ENCODE measurements around the gene CEP250.
"Not testable (repeated sequence)": the region's sequence is repeated elsewhere in the genome, so short reads cannot be mapped to it uniquely, and the experiment has no call there.

Gene CEP250

DNA sequence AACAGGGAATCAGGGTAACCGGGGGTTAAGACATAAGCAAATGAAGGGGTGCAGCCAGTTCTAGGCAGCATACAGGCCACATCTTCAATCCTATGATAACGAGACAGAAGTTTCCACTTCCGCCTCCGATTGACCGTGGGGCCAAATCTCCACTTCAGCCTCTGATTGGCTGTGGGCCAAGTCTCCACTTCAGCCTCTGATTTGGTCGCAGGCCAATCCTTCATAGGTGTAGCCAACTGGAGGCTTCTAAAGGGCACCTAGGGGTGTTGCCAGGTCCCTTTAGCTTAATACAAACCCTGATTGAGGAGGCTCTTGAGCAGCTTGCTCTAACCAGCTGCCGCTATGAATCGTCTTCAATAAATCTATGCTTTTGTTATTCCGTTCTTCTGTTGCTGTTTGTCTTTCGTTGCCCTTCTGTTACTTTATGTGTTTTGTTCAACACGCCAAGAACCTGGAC, 84.4 kb downstream of the CEP250 start:
- DNase-seq = no peak

DNA sequence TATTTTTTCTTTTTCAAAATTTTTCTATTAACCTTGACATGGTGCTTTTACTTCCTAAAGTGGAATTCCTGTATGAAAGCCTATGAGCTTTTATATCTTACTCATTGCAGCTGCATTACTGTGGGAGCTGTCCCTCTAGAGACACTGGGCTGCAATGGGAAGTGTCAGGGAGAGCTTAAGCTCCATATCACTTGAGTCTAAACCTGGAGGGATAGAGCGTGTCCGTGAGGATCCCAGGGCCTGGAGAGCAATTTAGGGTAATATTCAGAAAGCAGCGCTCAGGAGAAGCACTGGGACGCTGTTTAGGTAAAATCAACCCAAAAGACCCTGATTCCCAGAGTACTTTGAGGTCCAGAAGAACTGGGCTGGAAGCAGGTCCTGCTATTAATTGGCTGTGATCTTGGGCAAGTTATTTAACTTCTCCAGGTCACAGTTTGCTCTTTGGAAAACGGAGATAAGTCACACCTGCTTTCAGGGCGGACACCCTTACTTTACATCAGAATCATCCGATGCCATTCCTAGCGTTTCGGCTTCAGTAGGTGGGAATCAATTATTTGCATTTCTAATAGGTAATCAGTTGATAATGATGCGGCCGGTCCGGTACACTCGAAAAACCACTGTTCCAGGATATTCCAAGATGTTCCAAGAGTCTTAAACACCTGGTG, 85.9 kb downstream of the CEP250 start:
- DNase-seq = no peak

DNA sequence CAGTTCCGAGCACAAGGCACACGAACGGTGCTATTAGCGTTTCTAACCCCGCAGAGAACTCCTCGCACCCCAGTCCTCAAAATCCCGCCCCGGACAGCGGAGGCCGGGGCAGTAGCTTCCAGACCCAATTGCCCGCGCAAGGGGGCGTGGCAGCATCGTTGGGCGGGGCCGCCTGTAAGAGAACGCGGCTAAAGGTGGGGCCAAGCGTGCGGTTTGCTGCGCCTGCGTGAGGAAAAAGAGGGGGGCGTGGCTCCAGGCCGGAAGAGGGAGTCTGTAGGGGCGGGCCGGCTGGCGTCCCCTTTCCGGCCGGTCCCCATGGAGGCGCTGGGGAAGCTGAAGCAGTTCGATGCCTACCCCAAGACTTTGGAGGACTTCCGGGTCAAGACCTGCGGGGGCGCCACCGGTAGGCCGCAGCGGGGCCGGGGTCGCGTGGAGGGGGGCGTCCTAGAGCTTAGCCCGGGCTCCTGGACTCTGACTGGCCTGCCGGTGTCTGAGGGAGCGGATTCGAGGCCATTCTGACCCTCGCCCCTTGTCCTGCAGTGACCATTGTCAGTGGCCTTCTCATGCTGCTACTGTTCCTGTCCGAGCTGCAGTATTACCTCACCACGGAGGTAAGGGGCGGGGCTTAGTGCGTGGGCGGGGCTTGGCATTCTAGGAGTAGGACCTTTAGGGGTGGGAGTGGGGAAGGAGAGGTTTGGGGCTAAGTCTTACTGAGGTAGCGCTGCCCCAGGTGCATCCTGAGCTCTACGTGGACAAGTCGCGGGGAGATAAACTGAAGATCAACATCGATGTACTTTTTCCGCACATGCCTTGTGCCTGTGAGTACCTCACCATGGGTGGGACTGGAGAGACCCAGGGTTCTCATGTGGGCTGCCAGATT, 86.6 kb downstream of the CEP250 start, which contains the start of gene ERGIC3:
Gene ERGIC3 (plus strand): TSS at position 296 of the 880 bp plus-strand sequence. CDS start 20 bp downstream, at position 316.
- peak; percentile 97 to 98 for DNase-seq

DNA sequence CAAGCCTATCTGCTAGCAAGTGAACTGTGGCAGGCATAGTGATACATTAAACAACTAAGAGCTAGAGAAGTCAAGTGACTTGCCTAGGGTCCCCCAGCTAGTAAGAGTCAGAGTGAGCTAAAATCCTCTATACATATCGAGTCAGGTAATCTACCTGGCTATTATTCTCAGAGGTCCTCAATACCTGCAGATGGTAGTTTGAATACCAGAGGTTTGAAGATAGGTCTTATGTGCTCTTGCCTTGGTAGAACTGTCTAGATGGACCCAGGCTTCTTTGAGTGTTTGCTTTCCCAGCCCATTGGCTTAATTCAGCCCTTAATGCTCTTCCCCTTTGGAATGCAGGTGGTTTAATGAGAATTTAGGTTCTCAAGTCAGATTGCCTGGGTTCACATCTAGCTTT, 87.6 kb downstream of the CEP250 start:
- DNase-seq = no peak

DNA sequence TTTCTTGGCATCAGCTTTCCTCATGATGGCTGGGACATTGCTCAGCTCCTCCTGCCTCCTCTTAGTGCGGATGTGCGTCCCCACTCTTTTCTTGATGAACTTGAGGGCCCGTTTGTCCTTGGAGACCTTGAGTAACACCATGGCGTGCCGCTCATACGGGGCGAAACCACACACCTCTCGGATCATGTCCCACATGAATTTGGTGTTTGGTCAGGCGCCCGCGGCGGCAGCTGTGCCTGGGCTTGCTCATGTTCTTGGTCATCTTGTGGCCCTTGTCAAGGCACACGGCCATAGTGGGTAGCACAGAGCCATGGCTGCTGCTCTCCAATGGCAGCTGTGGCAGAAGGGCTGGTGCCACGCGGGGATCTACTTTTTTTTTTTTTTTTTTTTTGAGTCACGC, 89.0 kb downstream of the CEP250 start:
- no peak for DNase-seq

DNA sequence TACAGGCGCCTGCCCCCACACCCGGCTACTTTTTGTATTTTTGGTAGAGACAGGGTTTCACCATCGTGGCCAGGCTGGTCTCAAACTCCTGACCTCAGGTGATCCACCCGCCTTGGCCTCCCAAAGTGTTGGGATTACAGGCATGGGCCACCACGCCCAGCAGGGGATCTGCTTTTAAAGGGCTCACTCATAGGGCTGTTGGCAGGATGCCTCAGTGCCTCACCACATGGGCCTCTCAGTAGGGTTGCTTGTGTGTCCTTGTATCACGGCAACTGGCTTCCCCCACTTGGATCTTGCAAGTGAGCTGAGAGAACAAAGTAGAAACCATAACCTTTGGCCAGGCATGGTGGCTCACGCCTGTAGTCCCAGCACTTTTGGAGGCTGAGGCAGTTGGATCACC, 89.5 kb downstream of the CEP250 start:
- not testable (repeated sequence) for DNase-seq

DNA sequence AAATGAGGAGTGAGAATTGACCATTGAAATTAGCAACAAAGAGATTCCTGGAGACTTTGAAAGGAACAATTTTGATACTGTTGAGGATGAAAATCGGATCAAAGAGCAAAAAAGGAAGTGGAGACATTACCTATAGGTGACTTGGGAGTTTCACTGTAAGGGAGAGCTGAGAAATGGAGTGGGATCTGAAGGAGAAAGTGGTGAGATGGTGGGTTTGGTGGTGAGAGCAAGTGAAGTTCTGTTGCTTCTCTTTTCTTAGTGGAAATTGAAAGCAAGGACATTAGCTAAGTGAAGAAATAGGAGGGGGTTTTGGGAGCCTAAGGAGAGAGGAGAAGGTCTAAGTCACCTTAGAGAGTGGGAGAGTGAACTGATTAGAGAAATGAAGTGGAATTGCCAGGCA, 90.7 kb downstream of the CEP250 start:
- no peak for DNase-seq

DNA sequence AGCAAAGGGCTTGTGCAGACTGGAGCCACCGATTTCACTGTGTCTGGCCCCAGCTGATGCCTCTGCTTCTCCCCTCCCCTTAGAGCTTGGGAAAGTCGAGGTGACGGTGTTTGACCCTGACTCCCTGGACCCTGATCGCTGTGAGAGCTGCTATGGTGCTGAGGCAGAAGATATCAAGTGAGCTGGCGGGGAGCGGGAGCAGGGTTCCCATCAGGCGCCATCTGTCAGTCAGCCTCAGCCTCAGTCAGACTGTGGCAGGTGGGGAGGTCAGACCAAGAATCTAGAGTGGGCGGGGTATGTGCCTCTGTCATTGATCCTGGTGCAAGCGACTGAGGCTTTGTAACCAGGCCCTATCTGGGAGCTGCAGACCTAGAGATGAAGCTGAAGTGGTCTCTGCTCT, 91.9 kb downstream of the CEP250 start:
- DNase-seq = no peak

DNA sequence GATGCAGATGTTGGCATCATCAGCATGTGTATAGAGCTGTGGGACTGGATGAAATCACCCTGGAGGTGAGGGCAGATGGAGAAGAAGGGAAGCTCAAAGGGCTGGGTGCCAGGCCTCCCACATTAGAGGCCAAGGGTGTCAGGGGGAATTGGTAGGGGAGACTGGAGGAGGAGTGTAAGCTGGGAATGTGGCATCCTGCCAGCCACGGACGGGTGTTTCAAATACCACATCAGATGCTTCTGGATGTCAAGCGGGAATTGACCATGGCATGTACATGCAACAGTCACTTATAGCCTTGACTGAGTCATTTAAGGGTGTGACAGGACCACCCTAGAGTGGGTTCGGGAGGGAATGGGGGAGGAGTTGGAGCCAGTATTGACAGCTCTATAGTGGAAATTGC, 96.1 kb downstream of the CEP250 start:
- DNase-seq = no peak

DNA sequence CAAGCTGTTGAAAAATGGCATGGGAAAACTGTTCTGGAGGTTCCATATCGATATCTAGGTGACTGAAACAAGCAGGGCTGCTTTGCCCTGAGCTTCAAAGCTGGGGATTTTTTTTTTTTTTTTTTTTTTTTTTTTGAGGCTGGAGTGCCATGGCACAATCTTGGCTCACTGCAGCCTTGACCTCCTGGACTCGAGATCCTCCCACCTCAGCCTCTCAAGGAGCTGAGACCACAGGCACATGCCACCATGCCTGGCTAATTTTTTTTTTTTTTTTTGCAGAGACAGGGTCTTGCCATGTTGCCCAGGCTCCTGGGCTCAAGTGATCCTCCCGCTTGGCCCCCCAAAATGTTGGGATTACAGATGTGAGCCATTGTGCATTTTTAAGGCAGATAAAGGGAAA, 97.5 kb downstream of the CEP250 start:
- DNase-seq = no peak

DNA sequence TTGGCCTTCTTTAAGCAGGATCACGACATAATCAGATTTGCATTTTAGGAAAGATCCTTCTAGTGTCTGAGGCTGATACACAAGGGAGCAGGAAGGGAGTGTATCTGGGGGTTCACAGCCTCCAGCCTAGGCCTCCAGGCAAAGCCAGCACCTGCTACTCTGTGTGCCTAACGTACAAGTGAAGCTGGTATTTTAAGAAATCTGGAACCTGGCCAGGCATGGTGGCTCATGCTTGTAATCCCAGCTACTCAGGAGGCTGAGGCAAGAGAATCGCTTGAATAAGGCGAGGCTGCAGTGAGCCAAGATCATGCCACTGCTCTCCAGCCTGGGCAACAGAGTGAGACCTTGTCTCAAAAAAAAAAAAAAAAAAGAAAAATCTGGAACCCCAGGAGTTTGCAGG, 100.1 kb downstream of the CEP250 start:
- DNase-seq = not testable (repeated sequence)

DNA sequence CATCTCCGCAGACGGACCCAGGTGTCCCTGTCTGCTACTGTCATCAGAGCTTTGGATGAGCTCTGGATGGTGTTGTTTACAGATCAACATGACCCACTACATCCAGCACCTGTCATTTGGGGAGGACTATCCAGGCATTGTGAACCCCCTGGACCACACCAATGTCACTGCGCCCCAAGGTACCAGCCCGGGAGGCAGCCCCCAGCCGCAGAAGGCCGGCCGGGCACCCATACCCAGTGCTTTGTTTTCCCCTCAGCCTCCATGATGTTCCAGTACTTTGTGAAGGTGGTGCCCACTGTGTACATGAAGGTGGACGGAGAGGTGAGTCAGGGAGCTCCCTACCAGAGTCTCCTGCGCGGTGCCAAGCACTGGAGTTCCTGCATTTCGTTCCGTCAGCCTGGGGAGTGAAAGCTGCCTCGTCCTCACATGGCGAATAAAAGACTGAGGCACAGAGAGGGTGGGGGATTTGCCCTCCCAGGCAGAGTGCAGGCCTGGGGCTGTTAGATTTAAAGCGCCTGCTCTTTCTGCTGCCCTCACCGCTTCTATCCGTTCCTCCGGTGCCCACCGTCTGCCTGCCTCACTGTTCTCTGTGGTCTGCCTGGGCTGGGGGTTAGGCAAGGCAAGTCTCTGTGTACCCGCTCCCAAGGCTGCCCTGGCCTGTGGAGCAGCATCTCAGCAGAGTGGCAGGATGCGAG, 100.7 kb downstream of the CEP250 start:
- DNase-seq = no peak

DNA sequence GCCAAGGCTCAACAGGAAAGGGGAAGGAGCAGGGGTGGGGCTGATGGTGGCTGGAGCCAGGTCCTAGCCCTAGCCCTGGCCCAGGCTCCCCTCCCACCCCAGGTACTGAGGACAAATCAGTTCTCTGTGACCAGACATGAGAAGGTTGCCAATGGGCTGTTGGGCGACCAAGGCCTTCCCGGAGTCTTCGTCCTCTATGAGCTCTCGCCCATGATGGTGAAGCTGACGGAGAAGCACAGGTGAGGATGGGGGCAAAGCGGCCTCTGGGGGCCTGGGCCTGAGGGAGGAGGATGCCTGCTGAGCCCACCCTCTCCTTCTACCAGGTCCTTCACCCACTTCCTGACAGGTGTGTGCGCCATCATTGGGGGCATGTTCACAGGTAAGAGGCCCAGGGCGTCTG, 101.5 kb downstream of the CEP250 start:
- no peak for DNase-seq

DNA sequence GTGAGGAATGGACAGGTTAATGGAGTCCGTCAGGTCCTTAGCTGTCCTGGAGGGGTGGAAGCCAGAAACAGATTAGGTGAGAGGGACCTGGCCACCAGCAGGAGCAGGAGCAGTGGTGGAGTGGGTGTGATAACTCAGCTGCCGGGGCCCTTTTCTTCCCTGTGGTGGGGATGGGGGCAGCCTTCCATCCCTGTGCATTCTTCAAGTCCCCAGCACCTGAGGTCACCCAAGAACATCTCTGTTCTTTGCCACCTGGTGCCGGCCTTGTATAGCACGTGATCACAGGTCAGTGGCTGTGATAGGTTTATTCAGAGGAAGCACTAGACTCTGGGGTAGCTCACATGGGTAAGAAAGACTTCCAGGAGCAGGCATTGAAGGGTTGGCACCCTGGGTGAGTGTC, 103.1 kb downstream of the CEP250 start:
- no peak for DNase-seq

DNA sequence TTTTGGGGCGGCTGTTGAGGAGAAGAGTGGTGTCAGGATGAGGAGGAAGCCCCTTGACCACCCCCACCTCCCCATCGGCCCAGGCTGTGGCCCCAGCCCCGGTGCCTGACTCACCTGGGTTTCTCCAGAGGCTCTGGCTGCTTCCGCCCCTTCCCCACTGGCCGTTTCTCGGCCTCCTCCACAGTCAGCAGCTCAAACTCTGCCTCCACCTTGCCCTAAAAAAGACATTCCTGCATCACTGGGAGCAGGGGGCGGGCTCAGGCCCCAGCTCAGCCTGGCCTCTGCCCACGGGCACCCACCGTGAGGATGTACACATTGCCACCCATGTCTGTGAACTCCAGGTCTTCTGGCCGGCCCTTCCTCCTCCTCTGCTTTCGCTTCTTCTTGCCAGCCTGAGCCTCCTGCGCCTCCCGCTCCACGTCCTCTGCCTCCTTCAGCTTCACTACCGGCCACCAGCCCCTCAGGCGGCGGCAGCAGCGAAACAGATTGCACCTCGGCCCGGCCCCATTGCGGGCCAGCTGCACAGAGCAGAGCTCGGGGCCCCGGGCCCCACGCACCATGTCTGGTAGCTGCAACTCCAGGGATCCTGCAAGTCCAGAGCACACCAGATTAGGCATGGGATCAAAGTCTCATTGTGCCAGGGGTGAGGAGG, 103.8 kb downstream of the CEP250 start:
- no peak for DNase-seq

DNA sequence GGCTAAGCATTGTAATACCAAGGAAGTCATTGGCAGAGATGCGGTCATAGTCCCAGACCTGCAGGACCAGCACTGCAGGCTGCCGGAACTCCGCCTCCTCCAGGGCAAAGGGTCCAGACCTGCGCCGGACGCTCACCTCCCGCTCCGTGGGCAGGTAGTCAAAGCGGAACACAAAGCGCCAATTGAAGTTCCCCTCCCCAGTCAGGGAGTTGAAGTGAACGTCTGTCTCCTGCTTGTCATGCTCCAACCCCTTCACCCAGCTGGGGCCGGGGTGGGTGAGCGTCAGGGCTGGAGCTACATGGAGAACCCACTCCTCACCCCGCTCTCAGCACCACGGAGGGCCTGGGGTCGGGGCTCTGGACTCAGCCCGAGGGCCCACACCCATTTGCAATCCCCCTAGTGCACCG, 104.7 kb downstream of the CEP250 start:
- no peak for DNase-seq

DNA sequence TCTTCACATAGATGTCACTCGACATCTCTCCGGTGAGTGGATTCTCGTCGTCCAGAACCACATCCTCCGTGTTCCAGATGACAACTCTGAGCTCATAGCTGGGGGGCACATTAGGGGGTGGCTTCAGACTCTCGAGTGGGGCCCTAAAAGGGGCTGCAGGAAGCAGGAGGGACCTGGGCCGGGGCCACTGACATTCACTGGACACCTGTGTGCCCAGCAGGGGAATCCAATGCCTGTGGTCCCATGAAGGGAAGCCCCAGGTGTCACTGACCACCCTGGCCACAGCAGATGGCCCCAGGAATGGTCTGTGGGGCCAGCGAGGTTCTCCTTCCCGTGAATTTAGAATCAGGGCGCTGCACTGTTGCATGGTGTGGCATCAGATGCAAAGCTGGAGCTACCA, 105.1 kb downstream of the CEP250 start:
- no peak for DNase-seq

DNA sequence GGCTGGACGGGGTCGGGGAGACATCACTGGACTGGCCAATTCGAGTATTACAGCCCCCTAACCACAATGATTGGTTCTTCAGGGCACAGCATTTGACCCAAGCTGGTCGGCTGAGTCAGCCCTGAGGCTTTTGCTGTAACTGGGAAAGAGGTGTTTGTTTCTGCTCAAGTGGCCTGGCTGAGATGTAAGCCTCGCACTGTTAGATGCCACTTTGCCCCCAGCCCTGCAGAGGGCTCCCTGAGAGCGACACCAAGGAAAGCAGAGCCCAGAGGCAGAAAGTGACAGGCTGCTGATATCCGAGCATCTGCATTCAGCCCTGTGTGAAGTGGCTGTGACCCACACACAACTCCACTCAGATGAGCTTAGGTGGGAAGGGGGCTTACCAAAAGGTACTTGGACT, 105.9 kb downstream of the CEP250 start:
- DNase-seq = no peak

DNA sequence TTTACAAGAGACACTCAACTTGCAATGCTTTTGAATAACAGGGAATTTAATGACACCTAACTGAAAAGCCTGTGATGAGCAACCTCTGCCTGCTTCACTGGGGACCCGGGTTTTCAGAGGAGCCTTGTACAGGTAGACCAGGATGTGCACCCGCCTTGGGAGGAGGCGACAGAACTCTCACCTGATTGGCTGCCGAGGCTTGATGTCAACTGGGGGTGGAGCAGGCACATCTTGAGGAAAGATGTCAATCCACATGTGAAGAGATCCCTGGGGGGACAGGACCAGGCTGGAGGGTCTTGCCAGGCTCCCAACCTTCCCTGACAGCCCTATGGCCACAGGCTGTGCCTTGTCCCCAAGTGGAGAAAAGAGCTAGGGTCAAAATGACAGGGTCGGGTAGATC, 106.3 kb downstream of the CEP250 start:
- DNase-seq = no peak

DNA sequence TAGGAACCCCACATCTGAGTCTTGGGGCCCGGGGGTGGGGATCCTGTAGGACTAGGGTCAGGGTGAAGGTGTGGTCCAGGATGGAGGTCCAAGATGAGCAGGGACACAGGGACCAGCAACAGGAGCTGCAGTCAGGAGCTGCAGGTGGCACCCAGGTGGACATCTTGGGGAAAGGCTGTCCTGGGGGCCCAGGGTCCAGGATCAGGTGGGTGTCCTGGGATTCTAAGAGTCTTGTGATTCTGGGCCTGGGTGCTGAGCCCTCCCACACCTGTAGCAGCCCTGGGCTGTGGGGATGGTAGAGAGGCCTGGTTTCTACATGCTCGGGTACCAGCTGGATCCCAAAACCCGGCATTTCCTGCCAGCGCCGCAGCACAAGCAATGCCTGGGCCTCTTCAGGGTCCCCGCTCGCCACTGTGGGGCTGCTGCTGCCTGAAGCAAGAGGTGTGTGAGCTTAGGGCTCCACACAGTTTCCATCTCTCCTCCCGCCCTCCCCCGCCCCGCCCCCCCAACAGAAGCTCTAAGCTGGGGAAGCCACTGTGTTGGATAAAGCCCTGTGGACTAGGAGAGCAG, 107.2 kb downstream of the CEP250 start:
- DNase-seq = no peak

DNA sequence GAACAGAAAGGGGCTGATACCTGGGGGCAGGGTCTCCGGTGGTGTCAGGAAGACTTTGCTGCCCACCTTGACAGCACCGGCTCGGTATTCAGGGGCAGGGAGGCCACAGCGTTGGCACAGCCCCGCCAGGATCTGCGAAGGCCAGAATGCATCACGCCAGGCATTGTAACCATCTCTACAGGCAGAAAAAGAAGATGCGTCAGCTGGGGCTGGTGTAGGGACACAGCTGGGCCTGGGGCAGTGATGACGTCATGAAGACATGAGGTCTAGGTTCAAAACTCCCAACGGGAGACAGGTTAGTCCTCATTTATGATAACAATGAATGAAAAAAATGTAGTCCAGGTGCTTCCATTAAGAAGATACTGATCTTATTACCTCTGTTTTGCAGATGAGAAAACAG, 108.4 kb downstream of the CEP250 start:
- no peak for DNase-seq

DNA sequence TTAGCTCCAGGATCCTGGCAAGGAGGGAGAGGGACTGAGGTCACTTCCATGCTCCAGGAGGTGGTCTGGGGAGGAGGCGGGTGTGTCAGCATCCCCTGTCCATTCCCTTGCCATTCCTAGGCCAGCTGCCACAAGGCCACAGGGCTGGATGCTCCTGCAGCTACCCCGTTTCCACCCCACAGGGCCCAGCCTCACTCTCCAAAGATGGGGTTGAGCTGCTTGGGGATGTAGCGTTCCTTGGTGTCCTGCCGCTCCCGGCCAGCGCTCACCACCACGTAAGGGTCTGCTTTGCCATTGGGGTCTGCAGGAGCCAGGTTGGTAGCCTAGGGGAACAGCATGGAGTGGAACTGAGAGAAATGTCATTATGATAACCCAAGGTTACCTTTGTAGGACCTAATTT, 109.5 kb downstream of the CEP250 start:
- DNase-seq = no peak

DNA sequence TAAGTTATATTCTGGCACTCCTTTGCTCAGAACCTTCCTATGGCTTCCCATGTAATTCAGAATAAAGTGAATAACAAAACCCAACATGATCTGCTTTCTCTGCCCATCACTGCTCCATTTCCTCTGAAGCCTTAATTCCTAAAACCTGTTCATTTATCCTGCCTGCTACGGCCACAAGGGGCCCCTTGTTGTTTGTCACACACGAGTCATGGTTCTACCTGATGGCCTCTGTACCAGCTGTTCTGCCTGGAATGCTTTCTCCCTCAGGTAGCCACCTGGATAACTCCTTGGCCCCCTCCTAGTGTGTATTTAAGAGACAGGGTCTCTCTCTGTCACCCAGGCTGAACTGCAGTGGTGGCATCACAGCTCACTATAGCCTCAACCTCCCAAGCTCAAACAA, 113.2 kb downstream of the CEP250 start:
- DNase-seq = no peak
